NB4 (cell line): ENCODE data around the gene SLC35G3.

Experiments used
- MAX ChIP-seq: IDR thresholded peaks from 2 replicates; pipeline ENCODE4 v1.6.1; 2011; ENCODE audit warnings: low read depth, low read length
- POLR2A ChIP-seq: IDR thresholded peaks from 2 replicates; pipeline ENCODE4 v1.6.1; 2011; ENCODE audit warnings: mild to moderate bottlenecking; ENCODE audit not compliant: insufficient read length; ENCODE audit errors: extremely low read depth

- no peak for TF ChIP-seq MAX
- TF ChIP-seq POLR2A, result no peak
Observed at GRCh38 chr17:35213412-35213940, 19.3 kb upstream of the SLC35G3 start.
